Testis (tissue), 2 donors: ENCODE data around the gene DENND2D.

Experiments used
- CTCF ChIP-seq, 3 experiments: fragments of 450-650 bp in 2 of 3; fragments of 200-600 bp in 1 of 3; sonication (generic) in 1 of 3; IDR thresholded peaks; one replicate each; pipeline ENCODE4 v1.5.1; 2016 to 2019; ENCODE audit warnings: antibody characterized with exemption in 3 of 3, mild to moderate bottlenecking in 2 of 3, moderate library complexity in 1 of 3
- POLR2A ChIP-seq: fragments of 450-650 bp; IDR thresholded peaks from one replicate; pipeline ENCODE4 v1.6.1; 2017; ENCODE audit warnings: antibody characterized with exemption, mild to moderate bottlenecking, moderate library complexity

GRCh38 chr1:111148376-111148881 lies 52.0 kb downstream of the DENND2D start:
- TF ChIP-seq CTCF (IDR thresholded peaks at IDR 0.05) (no peak), POLR2A (no peak)
